HG02884 (cell line): Measurements from ENCODE around the gene SCGB3A1.

Experiments used
- ATAC-seq: cut with Tn5 transposase; IDR thresholded peaks from one replicate; pipeline ENCODE4 v1.9.1; 2021; ENCODE audit warnings: mild to moderate bottlenecking, moderate library complexity; ENCODE audit not compliant: unreplicated experiment

SCGB3A1 gene

DNA sequence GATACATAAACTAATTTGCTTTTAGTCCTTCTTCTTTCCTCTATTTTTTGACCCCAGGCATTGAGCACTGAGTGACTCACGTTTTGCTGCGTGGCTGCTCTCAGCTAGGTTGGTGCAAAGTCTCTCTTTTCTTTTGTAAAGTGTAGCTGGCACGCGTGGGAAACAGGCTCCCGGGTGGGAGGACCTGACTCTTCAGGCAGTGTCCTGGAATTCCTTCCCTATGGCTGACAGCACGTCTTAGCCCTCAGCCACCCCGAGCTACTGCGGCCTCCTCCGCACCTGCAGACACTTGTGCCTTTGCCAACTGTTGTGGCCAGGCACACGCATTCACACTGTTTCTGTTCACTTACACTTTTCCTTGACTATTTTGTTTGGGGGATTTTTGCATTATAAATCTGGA is 877 bp upstream of the SCGB3A1 start:
- no peak for ATAC-seq

DNA sequence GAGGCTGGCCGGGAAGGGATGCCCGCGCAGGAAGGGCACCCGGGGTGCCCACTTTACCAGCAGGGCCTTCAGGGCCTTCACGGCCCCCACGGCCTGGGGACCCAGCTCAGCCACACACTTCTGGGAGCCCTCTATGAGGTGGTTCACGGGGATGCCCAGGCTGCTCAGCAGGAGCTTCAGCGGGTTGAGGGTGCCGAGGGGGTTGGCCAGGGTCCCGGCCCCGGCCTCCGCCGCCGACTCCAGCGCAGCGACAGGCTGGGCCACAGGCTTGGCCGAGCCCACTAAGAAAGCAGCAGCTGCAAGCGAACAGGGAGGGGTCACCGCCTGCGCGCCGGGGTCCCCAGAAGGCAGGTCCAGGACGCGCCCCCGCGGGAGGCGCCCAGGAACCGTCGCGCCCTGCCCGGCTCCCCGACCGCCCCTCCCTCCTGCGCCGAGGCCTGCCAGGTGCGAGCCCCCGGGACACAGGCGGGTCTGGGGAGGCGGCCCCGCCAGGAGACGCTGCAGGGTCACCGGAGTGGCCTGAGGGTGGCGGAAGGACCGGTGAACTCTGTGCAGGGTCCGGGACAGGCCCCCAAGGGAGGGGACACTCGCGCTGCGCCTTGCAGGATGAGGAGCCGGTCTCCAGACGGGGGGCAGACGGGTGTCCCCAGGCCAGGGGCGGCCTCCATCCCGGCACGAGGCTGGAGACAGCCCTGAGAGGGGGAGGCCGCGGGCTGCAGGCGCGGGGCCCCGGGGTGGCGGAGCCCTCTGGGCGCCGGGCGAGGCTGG is 572 bp downstream of the SCGB3A1 start:
- no peak for ATAC-seq

DNA sequence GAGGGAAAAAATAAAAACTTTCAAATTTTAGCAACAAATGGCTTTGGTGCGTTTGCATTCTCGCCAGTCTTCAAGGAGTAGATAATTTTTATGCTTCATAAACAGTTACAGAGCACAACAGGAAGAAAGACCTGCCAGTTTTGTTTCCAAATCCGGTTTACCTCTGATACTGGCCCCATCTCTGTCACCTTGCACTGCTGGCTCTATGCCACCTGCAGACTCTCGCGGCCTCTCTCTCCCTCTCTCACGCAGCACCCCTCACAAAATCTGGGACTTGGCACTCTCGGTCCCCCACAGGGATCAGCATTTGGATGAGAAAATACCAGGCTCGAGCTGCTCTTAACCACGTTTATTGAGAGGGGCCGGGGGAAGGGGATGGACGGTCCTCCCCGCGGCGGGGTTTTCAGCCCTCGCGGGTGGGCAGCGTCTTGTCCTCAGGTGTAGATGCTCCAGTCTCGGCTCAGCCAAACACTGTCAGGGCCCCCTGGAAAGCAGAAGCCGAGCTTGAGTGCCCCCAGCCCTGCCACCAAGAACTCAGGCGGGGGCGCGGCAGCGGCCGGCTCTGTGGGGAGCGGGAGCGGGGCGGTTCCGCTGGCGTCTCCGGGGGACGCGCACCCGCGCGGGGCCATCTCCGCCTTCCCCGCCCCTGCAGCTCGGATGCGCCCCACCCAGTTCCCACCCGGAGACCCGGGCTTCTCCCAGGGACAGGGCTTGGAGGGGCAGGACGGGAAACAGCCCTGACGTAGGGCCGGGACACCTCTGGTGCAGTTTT is 1.3 kb downstream of the SCGB3A1 start:
- ATAC-seq: no peak

DNA sequence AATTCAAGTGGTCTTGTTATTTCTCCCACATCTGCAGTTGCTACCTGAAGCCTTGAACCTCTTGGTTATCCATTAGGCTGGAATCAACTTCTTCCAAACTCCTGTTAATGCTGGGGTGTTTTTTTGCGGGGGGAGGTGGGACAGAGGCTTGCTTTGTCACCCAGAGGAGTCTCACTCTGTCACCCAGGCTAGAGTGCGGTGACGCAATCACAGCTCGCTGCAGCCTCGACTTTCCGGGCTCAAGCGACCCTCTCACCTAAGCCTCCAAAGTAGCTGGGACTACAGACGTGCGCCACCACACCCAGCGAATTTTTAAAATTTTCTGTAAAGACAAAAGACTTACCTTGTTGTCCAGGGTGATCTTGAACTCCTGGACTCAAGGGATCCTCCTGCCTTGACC is 4.4 kb downstream of the SCGB3A1 start:
- no peak for ATAC-seq

DNA sequence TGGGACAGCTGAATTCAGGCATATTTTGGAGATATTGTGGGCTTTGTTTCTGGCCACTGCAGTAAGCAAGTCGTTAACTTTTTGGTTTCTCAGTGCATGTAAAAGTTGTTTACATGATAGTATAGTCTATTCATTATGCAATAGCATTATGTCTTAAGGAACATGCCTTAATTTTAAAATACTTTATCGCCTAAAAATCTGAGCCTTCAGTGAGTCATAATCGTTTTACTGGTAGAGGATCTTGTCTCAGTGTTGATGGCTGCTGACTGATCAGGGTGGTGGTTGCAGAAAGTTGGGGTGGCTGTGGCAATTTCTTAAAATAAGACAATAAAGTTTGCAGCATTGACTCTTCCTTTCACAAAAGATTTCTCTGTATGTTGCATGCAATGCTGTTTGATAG is 5.1 kb downstream of the SCGB3A1 start:
- no peak for ATAC-seq

DNA sequence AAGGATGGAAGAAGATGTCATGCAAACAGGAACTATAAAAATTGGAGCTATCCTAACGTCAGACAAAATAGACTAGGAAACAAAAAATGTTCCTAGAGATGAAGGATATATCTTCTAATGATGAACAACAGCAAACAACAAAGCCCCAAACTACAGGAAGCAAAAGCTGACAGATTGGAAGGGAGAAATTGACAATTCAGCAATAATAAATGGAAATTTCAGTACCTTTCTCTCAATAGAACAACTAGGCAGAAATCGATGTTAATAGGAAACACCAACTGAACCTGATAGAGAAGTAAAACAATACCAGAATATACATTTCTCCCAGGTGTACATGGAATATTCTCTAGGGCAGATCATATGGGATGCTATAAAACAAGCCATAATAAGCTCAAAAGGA is 7.6 kb downstream of the SCGB3A1 start:
- ATAC-seq: no peak

DNA sequence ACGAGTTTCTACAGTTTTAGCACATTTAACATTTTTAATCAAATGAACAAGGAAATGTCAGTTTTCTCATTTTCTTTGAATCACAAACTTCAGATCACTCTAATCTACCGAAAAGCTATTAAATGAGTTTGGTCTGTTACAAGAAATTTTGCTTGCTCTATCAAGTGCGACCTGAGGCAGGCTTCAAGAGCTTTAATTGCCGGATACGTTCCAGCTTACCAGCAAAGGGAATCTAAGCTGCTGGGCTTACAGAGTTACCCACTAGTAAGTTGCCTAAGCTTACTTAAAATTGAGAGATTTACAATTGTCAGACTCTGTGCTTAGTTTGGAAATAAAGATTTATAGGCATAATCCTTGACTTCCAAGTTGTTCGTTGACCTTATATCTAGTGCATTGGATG is 10.6 kb downstream of the SCGB3A1 start:
- no peak for ATAC-seq

DNA sequence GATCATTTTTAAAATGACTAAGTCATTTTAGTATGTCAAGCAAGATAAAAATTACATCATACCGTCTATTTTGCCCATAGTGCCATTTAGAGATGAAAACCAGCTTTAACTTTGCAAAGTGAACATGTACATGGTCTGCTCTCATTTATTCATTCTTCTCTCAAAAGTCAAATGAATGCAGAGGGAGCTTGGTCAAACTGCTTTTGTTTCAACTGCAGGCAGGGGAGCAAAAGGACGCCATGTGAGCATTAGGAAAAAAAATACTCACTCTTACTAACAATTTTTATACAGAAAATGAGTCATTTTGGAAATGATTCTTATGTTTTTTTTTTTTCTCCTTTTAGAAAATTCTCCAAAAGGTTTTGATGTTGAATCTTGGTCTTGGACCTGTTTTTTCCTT is 15.7 kb downstream of the SCGB3A1 start:
- ATAC-seq: no peak

DNA sequence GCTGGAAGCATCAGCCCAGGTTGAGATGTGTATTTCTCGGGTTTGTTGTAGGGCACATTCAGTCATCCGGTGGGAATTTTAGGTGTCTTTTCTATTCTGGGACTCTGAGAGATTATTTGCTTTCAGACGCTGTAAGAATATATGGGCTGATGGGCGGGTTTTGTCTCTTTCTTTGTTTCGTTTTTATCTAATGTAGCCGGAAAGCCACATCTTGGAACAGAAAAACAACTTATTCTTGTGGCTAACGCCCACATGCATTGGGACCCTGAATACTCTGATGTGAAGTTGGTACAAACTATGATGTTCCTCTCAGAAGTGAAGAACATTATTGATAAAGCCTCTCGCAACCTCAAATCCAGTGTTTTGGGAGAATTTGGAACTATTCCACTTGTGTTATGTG is 22.4 kb downstream of the SCGB3A1 start:
- ATAC-seq: no peak

DNA sequence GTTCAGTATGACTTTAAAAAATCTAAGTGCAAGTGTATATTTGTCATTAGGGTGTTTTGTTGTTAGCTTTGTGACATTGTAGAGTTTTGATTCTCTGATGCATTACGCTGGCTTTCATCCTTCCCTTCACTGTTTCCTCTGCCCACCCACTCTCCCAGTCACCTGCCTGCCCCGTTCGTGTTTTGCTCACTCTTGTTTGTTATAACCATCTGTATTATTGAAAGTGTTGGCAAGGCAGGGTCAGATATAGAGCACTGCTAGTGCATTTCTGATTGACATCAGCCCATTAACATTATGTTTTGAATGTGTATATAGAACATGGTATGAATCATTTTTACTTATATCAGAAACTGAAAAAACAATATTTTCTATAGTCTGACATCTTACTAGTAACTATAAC is 27.3 kb downstream of the SCGB3A1 start:
- no peak for ATAC-seq

DNA sequence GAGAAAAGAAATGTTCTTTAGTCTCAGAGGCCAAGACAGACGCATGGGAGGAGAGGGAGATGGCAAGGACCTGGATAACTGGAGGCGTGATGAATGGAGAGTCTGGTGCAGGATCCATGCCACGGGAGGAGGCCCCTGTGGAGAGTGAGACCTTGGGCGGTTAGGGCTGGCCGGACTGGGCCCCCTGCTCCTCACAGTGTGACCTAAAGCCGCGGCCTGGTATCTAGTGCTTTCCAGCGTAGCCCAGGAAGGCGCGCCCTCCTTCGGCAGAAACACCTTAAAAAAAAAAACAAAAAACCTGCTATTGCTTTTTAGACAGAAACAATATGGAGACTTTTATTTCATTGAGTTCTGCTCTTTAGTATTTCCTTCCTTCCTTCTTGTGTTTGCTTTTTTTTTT is 33.1 kb downstream of the SCGB3A1 start:
- ATAC-seq: no peak

DNA sequence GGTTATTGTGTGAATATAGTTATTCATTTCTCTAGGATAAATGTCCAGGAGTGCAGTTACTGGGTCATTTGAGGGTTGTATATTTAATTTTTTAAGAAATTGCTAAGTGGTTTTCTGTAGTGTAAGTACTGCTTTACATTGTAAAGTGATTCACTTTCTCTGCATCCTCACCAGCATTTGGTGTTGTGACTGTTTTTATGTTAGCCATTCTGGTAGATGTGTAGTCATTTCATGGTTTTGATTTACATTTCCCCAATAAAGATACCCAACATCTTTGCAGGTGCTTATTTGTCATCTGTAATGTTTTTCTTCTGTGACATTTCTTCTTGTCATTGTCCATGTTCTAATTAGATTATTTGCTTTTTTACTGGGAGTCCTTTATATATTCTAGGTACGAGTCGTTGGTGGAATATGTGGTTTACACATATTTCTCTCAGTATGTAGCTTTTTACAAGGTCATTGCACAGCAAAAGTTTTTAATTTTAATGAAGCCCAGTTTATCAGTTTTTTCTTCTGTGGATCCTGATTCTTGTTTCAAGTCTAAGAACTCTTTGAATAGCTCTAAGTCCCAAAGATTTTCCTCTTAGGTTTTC is 34.0 kb downstream of the SCGB3A1 start:
- no peak for ATAC-seq

DNA sequence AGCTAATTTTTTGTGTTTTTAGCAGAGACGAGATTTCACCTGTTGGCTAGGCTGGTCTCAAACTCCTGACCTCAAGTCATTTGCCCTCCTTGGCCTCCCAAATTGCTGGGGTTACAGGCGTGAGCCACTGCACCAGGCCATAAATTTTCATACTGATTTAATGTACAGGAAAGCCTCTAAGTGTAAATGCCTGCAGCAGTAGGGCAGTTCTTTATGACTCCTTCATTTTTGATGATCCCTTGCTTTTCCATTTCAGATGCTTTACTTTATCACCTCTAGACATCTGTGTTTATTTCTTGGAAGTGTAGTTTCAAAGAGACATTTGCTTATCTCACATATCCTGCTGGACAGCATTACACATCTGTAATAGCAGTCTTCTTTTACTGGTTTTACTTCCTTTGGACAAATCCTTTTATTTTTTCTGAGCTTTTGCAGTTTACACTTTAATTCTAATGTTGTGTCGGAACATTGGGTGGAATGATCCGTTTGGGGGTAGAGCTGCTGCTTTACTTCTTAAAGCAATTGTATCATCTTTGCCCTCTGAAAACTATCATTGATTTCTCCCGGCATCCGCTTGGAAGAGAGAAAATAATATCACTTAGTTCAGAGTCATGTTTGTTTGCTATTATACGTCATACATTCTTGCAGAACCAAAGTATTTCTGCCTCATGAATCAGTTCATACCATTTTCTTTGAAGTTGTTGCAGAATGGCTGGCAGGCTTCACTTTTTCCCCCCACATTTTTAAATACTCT is 36.0 kb downstream of the SCGB3A1 start:
- ATAC-seq: no peak

DNA sequence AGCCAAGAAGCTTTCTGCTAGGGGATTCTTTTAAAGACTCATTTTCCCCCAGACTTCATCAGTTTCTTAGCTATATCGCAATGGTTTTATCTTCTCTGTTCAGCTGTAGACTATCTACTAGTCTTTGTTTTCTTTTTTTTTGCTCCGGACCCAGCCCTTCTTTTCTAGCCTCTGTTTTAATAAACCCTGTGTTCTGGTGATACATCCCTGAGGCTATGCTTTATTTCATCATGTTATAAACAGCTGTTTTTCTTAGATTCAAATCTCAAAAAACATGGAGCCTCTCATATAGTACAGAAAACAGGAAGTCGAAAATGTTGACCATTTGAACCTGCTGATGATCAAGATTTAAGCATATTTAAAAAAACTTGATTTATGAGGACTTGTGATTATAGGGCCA is 37.8 kb downstream of the SCGB3A1 start:
- no peak for ATAC-seq

DNA sequence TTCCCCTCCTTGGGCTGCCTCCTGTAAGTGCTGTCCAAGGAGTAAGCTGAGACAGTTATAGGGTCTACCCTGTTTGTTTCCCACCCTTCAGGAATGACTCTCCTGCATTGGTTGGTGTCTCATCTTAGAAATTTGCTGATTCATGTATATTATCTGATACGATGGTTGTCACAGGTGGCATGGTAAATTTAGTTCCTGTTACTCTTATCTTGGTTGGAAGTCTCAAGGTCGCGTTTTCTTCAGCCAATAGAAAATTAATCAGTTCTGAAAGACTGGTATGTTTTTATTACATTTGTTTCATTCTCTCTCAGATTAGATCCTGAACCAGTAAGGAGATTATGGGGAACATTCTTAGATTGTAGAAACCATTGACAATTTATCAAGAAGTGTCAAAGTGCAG is 42.7 kb downstream of the SCGB3A1 start:
- no peak for ATAC-seq

DNA sequence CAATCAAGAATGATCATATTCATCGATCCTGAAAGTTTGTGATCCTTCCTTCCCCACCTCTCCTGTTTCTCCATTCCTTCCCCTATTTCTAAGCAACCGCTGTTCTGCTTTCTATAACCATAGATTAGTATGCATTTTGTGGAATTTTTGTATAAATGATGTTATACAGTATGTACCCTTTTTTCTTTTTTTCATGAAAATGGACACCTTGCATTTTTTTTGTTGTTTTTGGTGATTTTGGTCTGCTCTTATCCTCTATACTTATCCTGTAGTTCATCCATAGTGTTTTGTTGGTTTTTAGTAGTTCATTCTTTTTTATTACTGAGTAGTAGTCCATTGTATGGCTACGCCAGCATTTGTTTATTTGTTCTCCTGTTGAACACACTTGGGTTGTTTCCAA is 46.1 kb downstream of the SCGB3A1 start:
- no peak for ATAC-seq

DNA sequence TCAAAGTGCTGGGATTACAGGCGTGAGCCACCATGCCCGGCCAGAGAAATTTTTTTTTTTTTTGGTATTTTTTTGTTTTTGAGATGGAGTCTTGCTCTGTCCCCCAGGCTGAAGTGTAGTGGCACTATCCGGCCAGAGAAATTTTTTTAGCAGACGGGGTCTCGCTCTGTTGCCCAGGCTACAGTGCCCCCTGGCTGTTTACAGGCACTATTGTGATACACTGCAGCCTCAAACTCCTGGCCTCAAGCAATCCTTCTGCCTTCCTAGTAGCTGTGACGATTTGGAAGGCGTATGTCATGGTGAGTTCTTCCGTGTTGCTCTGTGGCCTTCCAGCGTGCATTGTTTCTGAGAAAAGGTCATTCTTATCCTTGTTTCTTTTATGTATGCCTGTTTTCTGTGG is 49.6 kb downstream of the SCGB3A1 start:
- no peak for ATAC-seq
